Astrocyte (in vitro differentiated cells and primary cell): ENCODE measurements around the gene ST6GALNAC2. TPM values are rescaled to one million over a fixed set of nuclear protein-coding genes. Genes with fewer than 3 reads are reported as not detected.

Experiments
- DNase-seq: peaks from one replicate; pipeline ENCODE4 v3.0.0-alpha.2; 2010; ENCODE audit warnings: low read depth
- FAIRE-seq: peaks from 2 replicates; lab custom pipeline; 2011; peaks lifted over from hg19 to GRCh38; lab: Jason Lieb, UNC
- H2AFZ ChIP-seq: 2 replicates; pipeline ENCODE4 v1.6.0; 2012; ENCODE audit warnings: low read depth, low read length, inconsistent platforms
- H3K27ac ChIP-seq: 2 replicates; pipeline ENCODE4 v1.5.1; 2011; ENCODE audit warnings: low read depth, low read length, inconsistent platforms
- H3K27me3 ChIP-seq: 2 replicates; pipeline ENCODE4 v1.6.0; 2011; ENCODE audit warnings: low read length, inconsistent platforms; ENCODE audit not compliant: insufficient read depth
- H3K36me3 ChIP-seq: 2 replicates; pipeline ENCODE4 v1.5.1; 2011; ENCODE audit warnings: low read length, inconsistent platforms; ENCODE audit not compliant: insufficient read depth
- H3K4me1 ChIP-seq: 2 replicates; pipeline ENCODE4 v1.5.1; 2011; ENCODE audit warnings: low read length, inconsistent platforms; ENCODE audit not compliant: insufficient read depth
- H3K4me2 ChIP-seq: 2 replicates; pipeline ENCODE4 v1.6.0; 2012; ENCODE audit warnings: low read length, inconsistent platforms
- H3K4me3 ChIP-seq: 2 replicates; pipeline ENCODE4 v1.5.1; 2011; ENCODE audit warnings: low read depth, mild to moderate bottlenecking, low read length, inconsistent platforms; ENCODE audit not compliant: insufficient read depth
- H3K79me2 ChIP-seq: 2 replicates; pipeline ENCODE4 v1.6.0; 2012; ENCODE audit warnings: mild to moderate bottlenecking, low read length, inconsistent platforms; ENCODE audit not compliant: insufficient read depth
- H3K9ac ChIP-seq: 2 replicates; pipeline ENCODE4 v1.6.0; 2012; ENCODE audit warnings: mild to moderate bottlenecking, low read length, inconsistent platforms
- H3K9me3 ChIP-seq: 2 replicates; pipeline ENCODE4 v1.5.1; 2012; ENCODE audit warnings: low read depth, mild to moderate bottlenecking, low read length, inconsistent platforms; ENCODE audit not compliant: insufficient read depth
- H4K20me1 ChIP-seq: 2 replicates; pipeline ENCODE4 v1.6.0; 2012; ENCODE audit warnings: low read length, inconsistent platforms; ENCODE audit not compliant: insufficient read depth
- H3K27ac Mint-ChIP-seq: one replicate; pipeline ENCODE4 v1.8.0; 2021; ENCODE audit warnings: mild to moderate bottlenecking, mixed read lengths; ENCODE audit not compliant: unreplicated experiment
- H3K27me3 Mint-ChIP-seq: one replicate; pipeline ENCODE4 v1.8.0; 2021; ENCODE audit warnings: low read depth, mixed read lengths; ENCODE audit not compliant: unreplicated experiment
- H3K36me3 Mint-ChIP-seq: one replicate; pipeline ENCODE4 v1.8.0; 2021; ENCODE audit warnings: low read depth, mixed read lengths; ENCODE audit not compliant: unreplicated experiment
- H3K4me1 Mint-ChIP-seq: one replicate; pipeline ENCODE4 v1.8.0; 2021; ENCODE audit warnings: low read depth, mixed read lengths; ENCODE audit not compliant: unreplicated experiment
- H3K4me3 Mint-ChIP-seq: one replicate; pipeline ENCODE4 v1.8.0; 2021; ENCODE audit warnings: mild to moderate bottlenecking, moderate library complexity, mixed read lengths; ENCODE audit not compliant: unreplicated experiment
- H3K9me3 Mint-ChIP-seq: one replicate; pipeline ENCODE4 v1.8.0; 2021; ENCODE audit warnings: mild to moderate bottlenecking, mixed read lengths; ENCODE audit not compliant: unreplicated experiment
- EZH2 ChIP-seq: IDR thresholded peaks from 2 replicates; pipeline ENCODE4 v1.6.1; 2012; ENCODE audit warnings: mild to moderate bottlenecking, low read length, inconsistent platforms; ENCODE audit not compliant: insufficient read depth
- total RNA-seq: library from RNA; stranded (reverse); gene quantifications from 2 replicates; pipeline ENCODE4 v1.2.1, GENCODE V29; 2021
- TF ChIP-seq, protein P1 (sequence below): IDR thresholded peaks from 2 replicates; pipeline ENCODE4 v1.5.1; 2011; ENCODE audit warnings: low read depth, mild to moderate bottlenecking, inconsistent platforms, low read length, moderate library complexity; ENCODE audit not compliant: insufficient read depth

Gene ST6GALNAC2
- total RNA-seq, 1 donor from 2014 or later, result 0.79 TPM

DNA sequence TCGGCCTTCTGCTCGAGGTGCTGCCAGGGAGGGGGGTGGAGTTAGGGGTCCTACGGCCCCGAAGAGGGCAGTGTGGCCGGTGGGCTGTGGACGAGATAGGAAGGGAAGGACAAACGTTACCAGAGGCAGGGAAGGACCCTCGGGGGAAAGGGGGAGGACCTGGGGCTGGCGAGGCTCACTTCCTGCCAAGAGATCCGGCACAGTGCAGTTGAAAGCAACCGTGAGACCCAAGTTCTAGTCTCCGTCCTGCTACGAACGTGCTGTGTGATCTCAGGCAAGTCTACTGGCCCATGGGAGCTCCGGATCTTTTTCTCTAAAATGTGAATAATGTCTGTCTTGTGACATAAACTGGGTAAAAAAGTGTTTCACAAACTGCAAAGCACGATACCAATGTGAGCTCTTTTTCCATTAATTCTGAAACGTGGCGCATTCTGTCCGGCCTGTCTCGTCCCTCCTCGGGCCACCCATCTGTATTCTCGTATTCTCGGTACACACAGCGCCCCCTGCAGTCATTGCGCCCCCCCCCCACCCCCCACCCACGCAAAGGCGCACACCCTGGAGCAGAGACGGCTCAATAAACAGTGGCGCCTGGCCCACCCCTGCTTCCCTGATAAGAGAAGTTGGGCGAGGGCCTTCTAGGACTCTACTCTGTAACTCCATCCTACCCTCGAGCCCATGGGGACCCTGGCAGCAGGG, 57.0 kb downstream of the ST6GALNAC2 start:
- Mint-ChIP-seq H3K4me3 (no peak overlapping the region), H3K9me3 (no peaks in the 10 kb centered on the region), H3K27ac (no peak overlapping the region), H3K27me3 (no peaks in the 10 kb centered on the region), H3K4me1 (peaks cover 19% of the 10 kb centered on the region), H3K36me3 (peaks cover 3% of the 10 kb centered on the region)
- peak overlapping the region; percentile 60 for H3K9ac ChIP-seq
- no peak overlapping the region for H3K4me3 ChIP-seq
- no peaks in the 10 kb centered on the region for H4K20me1 ChIP-seq
- no peaks in the 10 kb centered on the region for H3K79me2 ChIP-seq
- DNase-seq (no peak), FAIRE-seq (no peak)
- H3K9me3 ChIP-seq, result no peaks in the 10 kb centered on the region
- no peaks in the 10 kb centered on the region for H3K27me3 ChIP-seq
- H2AFZ ChIP-seq, result peak overlapping the region; percentile 70
- no peaks in the 10 kb centered on the region for H3K36me3 ChIP-seq
- peak overlapping the region; percentile 77 for H3K4me2 ChIP-seq
- no peak for TF ChIP-seq EZH2
- TF ChIP-seq, protein P1, sequence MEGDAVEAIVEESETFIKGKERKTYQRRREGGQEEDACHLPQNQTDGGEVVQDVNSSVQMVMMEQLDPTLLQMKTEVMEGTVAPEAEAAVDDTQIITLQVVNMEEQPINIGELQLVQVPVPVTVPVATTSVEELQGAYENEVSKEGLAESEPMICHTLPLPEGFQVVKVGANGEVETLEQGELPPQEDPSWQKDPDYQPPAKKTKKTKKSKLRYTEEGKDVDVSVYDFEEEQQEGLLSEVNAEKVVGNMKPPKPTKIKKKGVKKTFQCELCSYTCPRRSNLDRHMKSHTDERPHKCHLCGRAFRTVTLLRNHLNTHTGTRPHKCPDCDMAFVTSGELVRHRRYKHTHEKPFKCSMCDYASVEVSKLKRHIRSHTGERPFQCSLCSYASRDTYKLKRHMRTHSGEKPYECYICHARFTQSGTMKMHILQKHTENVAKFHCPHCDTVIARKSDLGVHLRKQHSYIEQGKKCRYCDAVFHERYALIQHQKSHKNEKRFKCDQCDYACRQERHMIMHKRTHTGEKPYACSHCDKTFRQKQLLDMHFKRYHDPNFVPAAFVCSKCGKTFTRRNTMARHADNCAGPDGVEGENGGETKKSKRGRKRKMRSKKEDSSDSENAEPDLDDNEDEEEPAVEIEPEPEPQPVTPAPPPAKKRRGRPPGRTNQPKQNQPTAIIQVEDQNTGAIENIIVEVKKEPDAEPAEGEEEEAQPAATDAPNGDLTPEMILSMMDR, result no peak
- H3K27ac ChIP-seq, result peak overlapping the region; percentile 66
- peaks cover 50% of the 10 kb centered on the region for H3K4me1 ChIP-seq

DNA sequence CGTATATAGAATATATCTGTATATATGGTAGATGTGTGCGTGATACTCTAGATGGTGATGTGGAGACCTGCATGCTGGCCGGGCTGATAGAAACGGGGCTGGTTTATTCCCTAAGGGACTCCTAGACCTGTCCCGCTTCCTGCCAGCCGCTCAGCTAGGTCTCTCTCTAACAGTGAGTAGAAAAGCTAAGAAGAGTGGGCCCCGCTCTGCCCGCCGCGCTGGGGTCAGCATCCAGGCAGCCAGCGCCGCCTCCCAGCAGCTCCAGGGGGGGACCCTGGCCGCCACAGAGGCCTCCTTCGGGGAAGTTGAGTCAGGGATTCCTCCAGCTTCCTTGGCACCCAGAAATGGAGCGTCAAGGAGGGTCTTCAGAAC, 57.5 kb downstream of the ST6GALNAC2 start:
- H3K27me3 Mint-ChIP-seq, result peaks cover 2% of the 10 kb centered on the region
- Histone ChIP-seq H3K79me2 (no peaks in the 10 kb centered on the region), H3K4me2 (peak overlapping the region; percentile 77), H3K27me3 (no peaks in the 10 kb centered on the region), H3K9ac (no peak overlapping the region), H3K4me1 (peaks cover 50% of the 10 kb centered on the region), H3K27ac (peak overlapping the region; percentile 2), H3K36me3 (no peaks in the 10 kb centered on the region), H2AFZ (no peak overlapping the region), H4K20me1 (no peaks in the 10 kb centered on the region), H3K9me3 (no peaks in the 10 kb centered on the region), H3K4me3 (no peak overlapping the region)
- H3K9me3 Mint-ChIP-seq, result no peaks in the 10 kb centered on the region
- DNase-seq (no peak), FAIRE-seq (no peak)
- peaks cover 19% of the 10 kb centered on the region for H3K4me1 Mint-ChIP-seq
- H3K36me3 Mint-ChIP-seq, result peaks cover 3% of the 10 kb centered on the region
- TF ChIP-seq EZH2, result no peak
- TF ChIP-seq, protein P1, result no peak
- H3K27ac Mint-ChIP-seq, result no peak overlapping the region
- H3K4me3 Mint-ChIP-seq, result no peak overlapping the region
